ENCODE results near the gene TES.

GRCh38 chr7:116195451-116195850, 14.9 kb upstream of the TES start:
- TF ChIP-seq, protein P1, sequence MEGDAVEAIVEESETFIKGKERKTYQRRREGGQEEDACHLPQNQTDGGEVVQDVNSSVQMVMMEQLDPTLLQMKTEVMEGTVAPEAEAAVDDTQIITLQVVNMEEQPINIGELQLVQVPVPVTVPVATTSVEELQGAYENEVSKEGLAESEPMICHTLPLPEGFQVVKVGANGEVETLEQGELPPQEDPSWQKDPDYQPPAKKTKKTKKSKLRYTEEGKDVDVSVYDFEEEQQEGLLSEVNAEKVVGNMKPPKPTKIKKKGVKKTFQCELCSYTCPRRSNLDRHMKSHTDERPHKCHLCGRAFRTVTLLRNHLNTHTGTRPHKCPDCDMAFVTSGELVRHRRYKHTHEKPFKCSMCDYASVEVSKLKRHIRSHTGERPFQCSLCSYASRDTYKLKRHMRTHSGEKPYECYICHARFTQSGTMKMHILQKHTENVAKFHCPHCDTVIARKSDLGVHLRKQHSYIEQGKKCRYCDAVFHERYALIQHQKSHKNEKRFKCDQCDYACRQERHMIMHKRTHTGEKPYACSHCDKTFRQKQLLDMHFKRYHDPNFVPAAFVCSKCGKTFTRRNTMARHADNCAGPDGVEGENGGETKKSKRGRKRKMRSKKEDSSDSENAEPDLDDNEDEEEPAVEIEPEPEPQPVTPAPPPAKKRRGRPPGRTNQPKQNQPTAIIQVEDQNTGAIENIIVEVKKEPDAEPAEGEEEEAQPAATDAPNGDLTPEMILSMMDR (conservative IDR thresholded peaks at IDR 0.05; ENCODE audit: low read depth in 2 of 2), result no peak
- no peak for TF ChIP-seq EZH2 (IDR thresholded peaks at IDR 0.05; ENCODE audit: low read depth, unreplicated experiment)
- TF ChIP-seq REST (IDR thresholded peaks at IDR 0.05; ENCODE audit: unreplicated experiment), result no peak
- TF ChIP-seq POLR2AphosphoS5 (IDR thresholded peaks at IDR 0.05; ENCODE audit: low read depth), result no peak
- no peak for TF ChIP-seq EZH2phosphoT487 (IDR thresholded peaks at IDR 0.05; ENCODE audit: unreplicated experiment)
- no peak for TF ChIP-seq NANOG (IDR thresholded peaks at IDR 0.05; ENCODE audit: borderline replicate concordance)
- TF ChIP-seq CREB1 (CRISPR knock-in tag; IDR thresholded peaks at IDR 0.05; ENCODE audit: low read depth), result no peak
- TF ChIP-seq ZNF114 (CRISPR knock-in tag; IDR thresholded peaks at IDR 0.05), result no peak
